Measurements from ENCODE around the gene OR52W1.

- TF ChIP-seq CTCF (IDR thresholded peaks at IDR 0.05), result no peak
- no peak for TF ChIP-seq POLR2A (IDR thresholded peaks at IDR 0.05; ENCODE audit: low read depth)
- TF ChIP-seq EP300 (IDR thresholded peaks at IDR 0.05), result no peak
- TF ChIP-seq POLR2AphosphoS5 (IDR thresholded peaks at IDR 0.05), result no peak
These were observed 2.6 kb upstream of the OR52W1 start for GRCh38 chr11:6196396-6196795.

All from esophagus muscularis mucosa (tissue), 4 donors.